Activated T-helper 1 cell treated with anti-CD3 and anti-CD28 coated beads, Interleukin-2, amount 50 U/mL, for 16 hours (primary cell): ENCODE measurements around the gene APPL2.

Experiments
- DNase-seq, 2 donors: peaks; one replicate each; pipeline ENCODE4 v3.0.0-alpha.2; 2020; ENCODE audit warnings: low read depth in 1 of 2, low spot score in 1 of 2

Gene APPL2

GRCh38 chr12:105223884-105224283 lies 12.1 kb downstream of the APPL2 start:
- DNase-seq = no peak

GRCh38 chr12:105223352-105223845 lies 12.6 kb downstream of the APPL2 start:
- no peak for DNase-seq

GRCh38 chr12:105222726-105223351 lies 13.1 kb downstream of the APPL2 start:
- DNase-seq = no peak

GRCh38 chr12:105222284-105222655 lies 13.7 kb downstream of the APPL2 start:
- no peak for DNase-seq

GRCh38 chr12:105221583-105222283 lies 14.2 kb downstream of the APPL2 start:
- no peak for DNase-seq

GRCh38 chr12:105220929-105221290 lies 15.1 kb downstream of the APPL2 start:
- no peak for DNase-seq

- DNase-seq = no peak
Observed at GRCh38 chr12:105220150-105220928, 15.6 kb downstream of the APPL2 start.

- no peak for DNase-seq
Observed at GRCh38 chr12:105219261-105220028, 16.5 kb downstream of the APPL2 start.

GRCh38 chr12:105218434-105218833 lies 17.5 kb downstream of the APPL2 start:
- DNase-seq = no peak

GRCh38 chr12:105214670-105215375 lies 21.2 kb downstream of the APPL2 start:
- DNase-seq = no peak

GRCh38 chr12:105214148-105214547 lies 21.8 kb downstream of the APPL2 start:
- DNase-seq = no peak

- no peak for DNase-seq
Observed at GRCh38 chr12:105212438-105212837, 23.5 kb downstream of the APPL2 start.

- DNase-seq = no peak
Observed at GRCh38 chr12:105209091-105209490, 26.9 kb downstream of the APPL2 start.

- no peak for DNase-seq
Observed at GRCh38 chr12:105206686-105207374, 29.1 kb downstream of the APPL2 start.

- no peak for DNase-seq
Observed at GRCh38 chr12:105205322-105206048, 30.5 kb downstream of the APPL2 start.

GRCh38 chr12:105204916-105205315 lies 31.1 kb downstream of the APPL2 start:
- no peak for DNase-seq

- no peak for DNase-seq
Observed at GRCh38 chr12:105204127-105204526, 31.8 kb downstream of the APPL2 start.

- DNase-seq = no peak
Observed at GRCh38 chr12:105202202-105202601, 33.8 kb downstream of the APPL2 start.

- DNase-seq = no peak
Observed at GRCh38 chr12:105201299-105201698, 34.7 kb downstream of the APPL2 start.
